Heart left ventricle (tissue), 16 donors: ENCODE results near the gene BMP8A. TPM values are rescaled to one million over a fixed set of nuclear protein-coding genes. Genes with fewer than 3 reads are reported as not detected.

Experiments
- ATAC-seq, 4 donors: fragments of 200-7000 bp; cut with Tn5 transposase; one replicate each; pipeline ENCODE4 v1.9.1; 2020 to 2022; ENCODE audit warnings: moderate library complexity in 4 of 4, mild to moderate bottlenecking in 3 of 4, moderate number of reproducible peaks in 1 of 4
- DNase-seq, 5 donors: peaks; one replicate each; pipeline ENCODE4 v3.0.0-alpha.2; 2020
- H3K27ac ChIP-seq, 12 donors: fragments of 200-600 bp; sonication (generic) in 4 of 12; one replicate each; pipeline versions ENCODE4 v1.5.0 to v1.8.0; 2016 to 2022; ENCODE audit warnings: mild to moderate bottlenecking in 2 of 12
- H3K27me3 ChIP-seq, 9 donors: fragments of 200-600 bp; sonication (generic) in 2 of 9; one replicate each; pipeline versions ENCODE4 v1.5.1 to v1.8.0; 2016 to 2022; ENCODE audit warnings: mild to moderate bottlenecking in 3 of 9
- H3K36me3 ChIP-seq, 9 donors: fragments of 200-600 bp; sonication (generic) in 2 of 9; one replicate each; pipeline versions ENCODE4 v1.5.0 to v1.8.0; 2018 to 2022; ENCODE audit warnings: mild to moderate bottlenecking in 2 of 9
- H3K4me1 ChIP-seq, 12 donors: fragments of 200-600 bp; sonication (generic) in 4 of 12; one replicate each; pipeline versions ENCODE4 v1.5.0 to v1.8.0; 2016 to 2022; ENCODE audit warnings: mild to moderate bottlenecking in 3 of 12
- H3K4me3 ChIP-seq, 12 donors: fragments of 200-600 bp; sonication (generic) in 4 of 12; one replicate each; pipeline versions ENCODE4 v1.5.0 to v1.8.0; 2017 to 2022; ENCODE audit warnings: mild to moderate bottlenecking in 9 of 12, moderate library complexity in 4 of 12
- H3K9me3 ChIP-seq, 12 donors: fragments of 200-600 bp; sonication (generic) in 4 of 12; one replicate each; pipeline versions ENCODE4 v1.5.0 to v1.8.0; 2016 to 2022; ENCODE audit warnings: mild to moderate bottlenecking in 1 of 12
- POLR2A ChIP-seq, 2 donors: fragments of 450-650 bp; IDR thresholded peaks; one replicate each; pipeline ENCODE4 v1.6.1; 2017; ENCODE audit warnings: antibody characterized with exemption in 2 of 2, mild to moderate bottlenecking in 2 of 2, moderate library complexity in 2 of 2
- WGBS, 4 donors: extraction: QIAGEN DNeasy Blood & Tissue Kit in 2 of 4; methylation state at CpG; one replicate each; pipeline versions ENCODE4 v1.1.5 to v1.1.7; 2013 to 2018; 5-methylcytosine and 5-hydroxymethylcytosine counted together
- intact Hi-C, 10 donors: fragments of 100-400 bp; cut with DNase I; formaldehyde crosslinking; loops; one replicate each; pipeline versions ENCODE4 v1.11.1 to v1.14.2; 2022
- polyA plus RNA-seq, 2 donors: library from polyadenylated mRNA; stranded (reverse); fragments of 200-250 nt; gene quantifications; one replicate each; pipeline ENCODE4 v1.2.3, GENCODE V29; 2013
- total RNA-seq, 9 donors: library from RNA; depleted of rRNA in 2 of 9; stranded (reverse); fragments of >200 nt in 2 of 9; fragmentation: NEBNext Ultra II Directional in 3 of 9; extraction: Animal tissue kit (Norgen Biotek cat#: 25700) in 3 of 9; gene quantifications; one replicate each; pipeline versions ENCODE4 v1.1.0 to v1.2.4, GENCODE V29; 2016 to 2023
- TF ChIP-seq, protein P1 (sequence below), 12 donors: fragments of 200-600 bp; sonication (generic) in 4 of 12; IDR thresholded peaks; one replicate each; pipeline versions ENCODE4 v1.5.0 to v1.8.0; 2018 to 2022; ENCODE audit warnings: antibody characterized with exemption in 12 of 12, mild to moderate bottlenecking in 5 of 12
- donor health status: ischemic (EF 13 %, LVEDD 7.1; RV severe dilation, severe dysfunction).
- donor health status: healthy with polysubstance abuse.
- donor health status: DM: no; HTN: yes; CAD: no.
- donor health status: DM: no; HTN: no; CAD: no.
- donor health status: ischemic (EF 25% LVEDD 6.9; RV normal size, moderate dysfunction).
- donor health status: ischemic (EF 25% LVEDD 5.7; RV mildly dilated, moderate dysfunction).
- donor health status: healthy.
- donor health status: DM: yes; HTN: yes; CAD: no.
- donor health status: ischemic (EF 35%, LVEDD 5.7; RV mildly dilated, moderate dysfunction).
- donor health status: nonischemic (EF 11% LVEDD 7.7; RV severe dilation, severe dysfunction).
- donor health status: DM: yes; HTN: yes; CAD: no.
- donor health status: PGD.
- donor health status: ischemic (EF 29% LVEDD 5.4; RV normal size, mild dysfunction).
- donor health status: nonischemic (EF 23%, LVEDD 6.1; RV moderate dilation, normal function).

The BMP8A gene
- total and polyA plus RNA-seq, 11 donors, result 0.22 to 2.4 (median 0.60) TPM; not detected in 2

DNA sequence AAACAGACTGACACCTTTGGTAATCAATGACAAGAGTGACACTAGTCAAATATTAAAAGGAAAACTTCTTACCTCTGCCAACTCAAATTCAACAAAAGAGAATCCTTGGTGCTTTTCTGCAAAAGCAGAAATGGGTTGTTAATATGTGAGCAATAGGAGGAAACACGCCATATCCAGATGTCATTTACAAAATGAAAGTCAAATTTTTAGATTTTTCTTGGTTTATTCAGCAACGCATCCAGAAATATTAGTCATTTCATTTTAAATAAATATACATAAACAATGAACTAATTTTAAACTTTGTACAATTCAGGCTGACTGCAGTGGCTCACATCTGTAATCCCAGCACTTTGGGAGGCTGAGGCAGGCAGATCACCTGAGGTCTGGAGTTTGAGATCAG lies 62.8 kb downstream of the BMP8A start:
- Histone ChIP-seq H3K4me1 (peaks cover 0 to 4% (median 0%) of the 10 kb centered on the region in 12 donors), H3K27ac (no peak overlapping the region), H3K9me3 (no peaks in the 10 kb centered on the region), H3K36me3 (peaks cover 0 to 75% (median 35%) of the 10 kb centered on the region in 9 donors), H3K4me3 (no peak overlapping the region), H3K27me3 (no peaks in the 10 kb centered on the region)
- no peak for ATAC-seq
- TF ChIP-seq POLR2A (IDR thresholded peaks at IDR 0.05), result no peak
- TF ChIP-seq, protein P1, sequence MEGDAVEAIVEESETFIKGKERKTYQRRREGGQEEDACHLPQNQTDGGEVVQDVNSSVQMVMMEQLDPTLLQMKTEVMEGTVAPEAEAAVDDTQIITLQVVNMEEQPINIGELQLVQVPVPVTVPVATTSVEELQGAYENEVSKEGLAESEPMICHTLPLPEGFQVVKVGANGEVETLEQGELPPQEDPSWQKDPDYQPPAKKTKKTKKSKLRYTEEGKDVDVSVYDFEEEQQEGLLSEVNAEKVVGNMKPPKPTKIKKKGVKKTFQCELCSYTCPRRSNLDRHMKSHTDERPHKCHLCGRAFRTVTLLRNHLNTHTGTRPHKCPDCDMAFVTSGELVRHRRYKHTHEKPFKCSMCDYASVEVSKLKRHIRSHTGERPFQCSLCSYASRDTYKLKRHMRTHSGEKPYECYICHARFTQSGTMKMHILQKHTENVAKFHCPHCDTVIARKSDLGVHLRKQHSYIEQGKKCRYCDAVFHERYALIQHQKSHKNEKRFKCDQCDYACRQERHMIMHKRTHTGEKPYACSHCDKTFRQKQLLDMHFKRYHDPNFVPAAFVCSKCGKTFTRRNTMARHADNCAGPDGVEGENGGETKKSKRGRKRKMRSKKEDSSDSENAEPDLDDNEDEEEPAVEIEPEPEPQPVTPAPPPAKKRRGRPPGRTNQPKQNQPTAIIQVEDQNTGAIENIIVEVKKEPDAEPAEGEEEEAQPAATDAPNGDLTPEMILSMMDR (IDR thresholded peaks at IDR 0.05), result no peak
- intact Hi-C loops, result loop anchor here in 1 of 10 donors (5.0 kb wide), 1 partner anchor 187 kb away; no protein-coding TSS in a partner anchor
- no peak for DNase-seq
- 92 to 97% (median 95%) methylated on average over 2 of the region's 2 CpGs for WGBS, 4 donors

GRCh38 chr1:39561279-39561678 lies 69.8 kb downstream of the BMP8A start:
- peaks cover 10 to 83% (median 73%) of the 10 kb centered on the region in 9 donors for H3K36me3 ChIP-seq
- TF ChIP-seq, protein P1 (IDR thresholded peaks at IDR 0.05), result no peak
- no peak for TF ChIP-seq POLR2A (IDR thresholded peaks at IDR 0.05)
- H3K4me3 ChIP-seq, result no peak overlapping the region
- WGBS, 4 donors, result 85 to 88% (median 86%) methylated on average over 1 of the region's 1 CpG
- no peaks in the 10 kb centered on the region for H3K9me3 ChIP-seq
- no peaks in the 10 kb centered on the region for H3K27me3 ChIP-seq
- no peak overlapping the region for H3K27ac ChIP-seq
- ATAC-seq (no peak), DNase-seq (no peak)
- intact Hi-C loops, result no loop called here
- H3K4me1 ChIP-seq, result peaks cover 0 to 15% (median 0%) of the 10 kb centered on the region in 12 donors

- TF ChIP-seq POLR2A (IDR thresholded peaks at IDR 0.05), result no peak
- TF ChIP-seq, protein P1 (IDR thresholded peaks at IDR 0.05), result no peak
- Histone ChIP-seq H3K36me3 (peaks cover 10 to 96% (median 88%) of the 10 kb centered on the region in 9 donors), H3K4me1 (peaks cover 0 to 26% (median 3%) of the 10 kb centered on the region in 12 donors), H3K27ac (no peak overlapping the region), H3K9me3 (no peaks in the 10 kb centered on the region), H3K4me3 (no peak overlapping the region), H3K27me3 (no peaks in the 10 kb centered on the region)
- ATAC-seq (no peak), DNase-seq (no peak)
- WGBS, 4 donors, result 86 to 93% (median 91%) methylated on average over 3 of the region's 3 CpGs
- intact Hi-C loops, result no loop called here
These were observed 71.5 kb downstream of the BMP8A start for GRCh38 chr1:39562886-39563285.

DNA sequence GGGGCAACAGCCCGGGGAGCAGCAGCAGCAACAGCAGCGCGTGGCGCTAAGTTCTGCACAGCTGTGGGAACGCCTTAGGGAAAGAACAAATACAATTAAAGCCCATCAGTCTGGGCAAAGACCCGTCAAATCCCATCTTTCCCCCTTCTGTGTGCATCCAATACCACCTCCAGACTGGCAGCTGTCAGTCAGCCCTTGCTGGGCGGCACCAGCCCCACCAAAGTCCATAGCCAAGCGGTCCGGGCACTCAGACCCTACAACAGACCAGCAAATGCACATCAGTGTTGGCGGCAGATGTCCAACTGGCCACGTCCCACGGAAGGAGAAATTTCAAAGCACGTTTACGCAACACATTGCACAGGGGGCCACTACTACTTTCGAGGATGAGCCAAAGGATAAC lies 72.2 kb downstream of the BMP8A start:
- Histone ChIP-seq H3K9me3 (no peaks in the 10 kb centered on the region), H3K36me3 (peaks cover 10 to 100% (median 94%) of the 10 kb centered on the region in 9 donors), H3K4me3 (no peak overlapping the region), H3K27ac (no peak overlapping the region), H3K27me3 (no peaks in the 10 kb centered on the region), H3K4me1 (peaks cover 0 to 24% (median 3%) of the 10 kb centered on the region in 12 donors)
- TF ChIP-seq, protein P1 (IDR thresholded peaks at IDR 0.05), result no peak
- no peak for TF ChIP-seq POLR2A (IDR thresholded peaks at IDR 0.05)
- ATAC-seq (no peak), DNase-seq (no peak)
- intact Hi-C loops, result no loop called here
- WGBS, 4 donors, result 91 to 95% (median 94%) methylated on average over 14 to 15 of the region's 15 CpGs
